NB4 (cell line): ENCODE data around the gene MYO1D.

Experiments used
- CTCF ChIP-seq: IDR thresholded peaks from one replicate; pipeline ENCODE4 v1.5.1; 2012; ENCODE audit warnings: low read depth, low read length
- POLR2A ChIP-seq: IDR thresholded peaks from 2 replicates; pipeline ENCODE4 v1.6.1; 2011; ENCODE audit warnings: mild to moderate bottlenecking; ENCODE audit not compliant: insufficient read length; ENCODE audit errors: extremely low read depth

GRCh38 chr17:32915245-32915644 is 38.3 kb upstream of the MYO1D start:
- TF ChIP-seq CTCF (no peak), POLR2A (no peak)
